Activated T-cell treated with anti-CD3 and anti-CD28 coated beads, Interleukin-2, amount 50 U/mL, for 72 hours (primary cell): ENCODE measurements around the gene NFATC1. TPM values are rescaled to one million over a fixed set of nuclear protein-coding genes. Genes with fewer than 3 reads are reported as not detected.

Source experiments
- ATAC-seq, 2 donors: fragments of 150-1000 bp; cut with Tn5 transposase; replicated peaks in 1 of 2; 2 replicates each; pipeline ENCODE4 v1.10.0; 2021; ENCODE audit warnings: moderate library complexity in 2 of 2, mild to moderate bottlenecking in 1 of 2
- DNase-seq, 2 donors: peaks; one replicate each; pipeline ENCODE4 v3.0.0; 2021 to 2022; ENCODE audit warnings: mixed read lengths in 1 of 2
- H3K27ac Mint-ChIP-seq: one replicate; pipeline ENCODE4 v1.8.0; 2022; ENCODE audit warnings: mild to moderate bottlenecking, moderate library complexity, mixed read lengths
- H3K27me3 Mint-ChIP-seq: one replicate; pipeline ENCODE4 v1.8.0; 2022; ENCODE audit warnings: low read depth, mixed read lengths
- H3K36me3 Mint-ChIP-seq, 2 donors: one replicate each; pipeline ENCODE4 v1.8.0; 2022; ENCODE audit warnings: mixed read lengths in 2 of 2, mild to moderate bottlenecking in 1 of 2; ENCODE audit not compliant: insufficient read depth in 2 of 2
- H3K4me1 Mint-ChIP-seq: one replicate; pipeline ENCODE4 v1.8.0; 2022; ENCODE audit warnings: low read depth, mixed read lengths
- H3K4me3 Mint-ChIP-seq, 2 donors: one replicate each; pipeline ENCODE4 v1.8.0; 2022; ENCODE audit warnings: mild to moderate bottlenecking in 2 of 2, mixed read lengths in 2 of 2, moderate library complexity in 2 of 2
- H3K9me3 Mint-ChIP-seq, 2 donors: one replicate each; pipeline ENCODE4 v1.8.0; 2022; ENCODE audit warnings: mixed read lengths in 2 of 2
- total RNA-seq, 2 donors: library from RNA; stranded (reverse); gene quantifications; one replicate each; pipeline ENCODE4 v1.2.3, GENCODE V29; 2022

NFATC1 gene
- total RNA-seq, 2 donors from 2014 or later: 70.4 to 86.0 TPM

DNA sequence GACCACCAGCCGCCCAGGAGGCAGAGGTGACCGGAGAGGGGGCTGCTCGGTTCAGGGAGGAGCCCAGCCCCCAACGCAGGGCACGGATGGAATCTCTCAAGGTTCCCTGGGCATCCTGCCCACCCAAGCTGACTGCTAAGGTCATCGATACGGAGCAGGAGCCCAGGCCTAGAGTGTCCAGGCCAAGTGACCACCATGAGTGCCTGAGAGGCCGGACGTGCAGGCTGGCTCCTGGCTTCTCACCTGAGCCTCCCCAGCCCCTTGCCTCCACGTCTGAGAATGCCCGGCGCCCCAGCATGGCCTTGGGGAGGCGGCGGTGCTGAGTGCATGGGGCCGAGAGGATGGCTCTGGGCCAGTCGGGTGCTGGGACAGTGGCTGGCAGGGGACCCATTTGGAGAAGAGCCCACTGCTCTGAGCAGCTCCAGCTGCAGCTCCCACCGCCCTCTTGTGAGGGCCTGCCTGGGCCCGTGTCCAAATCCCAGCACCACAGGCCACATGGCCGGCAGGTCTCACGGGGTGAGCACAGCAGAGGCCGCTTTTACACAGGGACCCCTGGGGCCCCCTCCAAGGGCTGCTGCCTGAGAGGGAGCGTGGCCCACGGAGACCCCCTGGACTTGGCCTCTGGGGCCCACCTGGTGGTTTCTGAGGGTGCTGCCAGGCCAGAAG lies 181.1 kb downstream of the NFATC1 start:
- Mint-ChIP-seq H3K27me3 (no peaks in the 10 kb centered on the region), H3K9me3 (peaks cover 3 to 6% of the 10 kb centered on the region in 2 donors)
- no peak for DNase-seq

DNA sequence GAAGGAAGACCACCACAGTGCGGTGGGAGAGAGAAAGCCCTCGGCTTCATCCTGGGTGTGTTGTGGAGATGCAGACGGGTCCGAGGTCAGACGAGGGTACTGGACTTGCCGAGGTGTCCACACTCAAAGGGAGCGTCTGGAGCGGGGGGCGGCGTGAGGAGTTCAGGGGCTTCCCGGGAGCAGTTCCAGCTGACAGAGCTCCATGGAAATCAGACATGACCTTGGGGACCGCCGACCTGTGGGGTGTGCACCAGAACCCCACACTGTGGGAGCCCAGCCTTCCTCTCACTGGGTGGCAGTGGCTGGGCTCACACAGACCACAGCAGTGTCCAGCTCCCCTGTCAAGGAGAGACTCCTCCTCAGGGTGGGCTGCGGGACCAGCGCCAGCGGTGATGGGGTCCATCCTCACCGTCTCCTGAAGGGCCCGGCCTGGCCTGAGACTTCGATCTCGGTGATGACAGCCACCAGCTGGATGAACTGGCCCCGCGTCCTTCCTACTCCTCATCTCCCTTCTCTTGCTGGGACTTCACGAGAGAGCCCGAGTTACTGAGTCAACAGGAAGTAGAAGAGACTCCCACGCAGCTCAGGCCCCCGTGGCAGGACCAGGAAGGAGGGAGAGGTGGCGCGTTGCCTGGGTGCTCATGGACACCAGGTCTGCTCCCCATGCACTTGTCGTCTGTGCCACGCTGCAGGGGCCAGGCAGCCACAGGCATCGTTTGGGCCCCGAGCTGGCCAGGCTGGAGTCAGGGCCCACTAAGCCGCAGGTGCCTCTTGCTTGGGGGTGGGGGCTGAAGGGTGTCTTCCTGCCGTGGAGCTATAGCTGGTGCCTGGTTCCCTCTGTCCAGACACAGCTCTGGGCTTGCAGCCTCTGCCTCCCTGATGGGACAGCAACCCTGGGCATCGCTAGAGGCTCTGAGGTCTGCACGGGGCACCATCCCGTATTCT lies 182.0 kb downstream of the NFATC1 start:
- no peak overlapping the region for H3K4me3 Mint-ChIP-seq
- DNase-seq (no peak), ATAC-seq (peak in 1 of 2 donors; percentile 30)
- peaks cover 2 to 3% of the 10 kb centered on the region in 2 donors for H3K9me3 Mint-ChIP-seq
- H3K4me1 Mint-ChIP-seq: peaks cover 13% of the 10 kb centered on the region
- H3K36me3 Mint-ChIP-seq: peaks cover 0 to 5% of the 10 kb centered on the region in 2 donors
- no peaks in the 10 kb centered on the region for H3K27me3 Mint-ChIP-seq
- no peak overlapping the region for H3K27ac Mint-ChIP-seq

More for the DNA sequence above, 181.1 kb downstream of the NFATC1 start:
- Mint-ChIP-seq H3K27ac (no peak overlapping the region), H3K4me1 (peaks cover 13% of the 10 kb centered on the region), H3K4me3 (no peak overlapping the region), H3K36me3 (peaks cover 3 to 11% of the 10 kb centered on the region in 2 donors)
- ATAC-seq: no peak

DNA sequence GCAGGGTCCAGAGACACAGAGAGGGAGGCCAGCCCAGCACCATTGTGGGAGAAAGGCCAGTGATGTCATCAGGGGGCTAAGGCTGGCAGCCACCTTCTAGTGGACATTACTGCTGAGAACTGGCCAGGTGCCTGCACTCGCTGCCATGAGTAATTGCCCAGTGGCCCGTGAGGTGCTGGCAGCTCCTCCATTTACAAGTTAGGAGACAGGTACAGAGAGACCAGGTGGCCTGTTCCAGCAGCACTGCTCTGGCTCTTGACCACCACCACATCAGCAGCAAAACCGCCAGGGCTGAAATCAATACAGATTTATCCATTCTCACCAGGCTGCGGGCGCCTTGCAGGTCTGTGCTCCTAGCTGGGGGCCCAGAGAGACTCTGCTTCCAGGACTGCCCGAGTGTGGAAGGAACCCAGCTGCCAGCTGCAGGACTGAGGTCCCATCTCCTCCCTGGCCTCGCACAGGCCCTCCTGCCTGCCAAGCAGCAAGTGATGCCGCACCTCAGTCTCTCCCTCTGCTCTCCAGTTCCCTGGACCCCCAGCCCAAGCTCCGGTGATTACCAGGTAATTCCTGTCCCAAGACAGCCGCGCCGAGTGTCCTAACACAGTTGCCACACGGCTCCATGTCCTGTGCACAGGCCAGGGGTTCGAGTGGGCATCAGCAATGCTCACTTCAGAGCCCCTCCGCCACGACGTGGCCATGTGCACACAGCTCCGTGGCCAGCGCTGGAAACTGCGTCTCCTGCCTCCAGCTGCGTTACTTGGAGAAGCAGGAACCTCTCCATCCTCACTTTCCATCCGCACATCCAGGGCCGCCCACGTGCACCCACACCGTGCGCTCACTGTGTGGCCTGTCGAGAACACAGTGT lies 182.9 kb downstream of the NFATC1 start:
- H3K27ac Mint-ChIP-seq: no peak overlapping the region
- no peaks in the 10 kb centered on the region for H3K27me3 Mint-ChIP-seq
- ATAC-seq: no peak
- no peak for DNase-seq
- peaks cover 13% of the 10 kb centered on the region for H3K4me1 Mint-ChIP-seq
- no peaks in the 10 kb centered on the region for H3K36me3 Mint-ChIP-seq
- no peak overlapping the region for H3K4me3 Mint-ChIP-seq
- H3K9me3 Mint-ChIP-seq: no peaks in the 10 kb centered on the region
